NCI-H2107 treated with DMSO at 0.1 percent for 48 hours (cell line): ENCODE results near the gene GRIK2.
"Not testable (repeated sequence)": the region's sequence is repeated elsewhere in the genome, so short reads cannot be mapped to it uniquely, and the experiment has no call there.

ENCODE experiments used
- DNase-seq: peaks from one replicate; lab custom pipeline; 2025; ENCODE audit not compliant: unreplicated experiment; lab: John Stamatoyannopoulos, UW

The GRIK2 gene

GRCh38 chr6:101626269-101626668 is 232.8 kb downstream of the GRIK2 start:
- DNase-seq = peak; percentile 73

- DNase-seq = no peak
These were observed 237.4 kb downstream of the GRIK2 start for GRCh38 chr6:101630941-101631340.

- no peak for DNase-seq
These were observed 239.6 kb downstream of the GRIK2 start for GRCh38 chr6:101633081-101633480.

GRCh38 chr6:101638865-101639264 is 245.4 kb downstream of the GRIK2 start:
- DNase-seq = not testable (repeated sequence)

GRCh38 chr6:101640131-101640530 is 246.6 kb downstream of the GRIK2 start:
- DNase-seq = no peak

DNA sequence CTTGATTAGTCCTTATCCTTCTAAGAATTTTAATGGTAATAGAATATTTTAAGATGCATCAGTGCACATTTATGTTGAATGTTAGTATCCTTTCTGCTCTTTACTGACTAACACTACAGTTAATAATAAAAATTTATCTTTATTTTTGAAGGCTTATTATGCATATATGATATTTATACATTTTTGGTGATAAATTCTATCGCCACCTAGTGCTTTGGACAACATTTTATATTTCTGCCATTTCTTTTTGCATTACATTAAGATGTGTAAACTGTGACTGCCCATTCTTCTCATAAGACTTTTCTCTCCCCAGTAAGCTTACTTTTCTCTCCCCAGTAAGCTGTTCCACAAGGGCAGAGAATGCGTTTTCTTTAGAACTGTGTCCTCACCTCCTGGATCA is 252.3 kb downstream of the GRIK2 start:
- no peak for DNase-seq

GRCh38 chr6:101650402-101651100 is 257.0 kb downstream of the GRIK2 start:
- no peak for DNase-seq

DNA sequence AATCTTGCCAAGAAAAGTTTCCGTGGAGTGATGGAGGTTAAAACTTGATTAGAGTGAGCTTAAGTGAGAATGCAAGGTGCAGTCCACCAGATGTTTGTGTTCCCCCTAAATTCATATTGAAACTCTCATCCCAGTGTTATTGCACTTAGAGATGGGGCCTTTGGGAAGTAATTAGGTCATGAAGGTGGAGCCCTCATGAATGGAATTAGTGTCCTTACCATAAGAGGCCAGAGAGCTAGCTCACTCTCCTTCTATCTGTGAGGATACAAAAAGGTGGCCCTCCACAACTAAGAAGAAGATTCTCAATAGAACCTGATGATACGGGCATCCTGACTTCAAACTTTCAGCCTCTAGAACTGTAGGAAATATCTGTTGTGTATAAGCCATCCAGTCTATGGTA is 258.6 kb downstream of the GRIK2 start:
- no peak for DNase-seq

DNA sequence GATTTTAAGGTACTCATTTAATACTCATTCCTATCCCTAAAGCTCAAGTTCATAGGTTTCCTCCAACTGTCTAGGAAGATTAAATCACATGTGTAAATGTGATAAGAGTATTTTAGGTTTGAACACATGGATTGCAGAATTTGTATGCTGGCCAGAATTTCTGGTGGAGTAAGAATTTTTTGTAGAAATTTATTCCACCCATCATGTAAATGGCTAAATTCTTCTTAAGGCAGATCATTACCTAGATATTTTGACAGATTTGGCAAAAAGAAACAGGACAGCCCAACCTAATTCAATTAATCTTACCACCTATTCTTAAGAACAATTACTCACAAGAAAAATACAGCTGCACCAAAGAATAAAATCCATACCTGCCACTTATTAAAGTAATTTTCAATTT is 261.6 kb downstream of the GRIK2 start:
- no peak for DNase-seq

DNA sequence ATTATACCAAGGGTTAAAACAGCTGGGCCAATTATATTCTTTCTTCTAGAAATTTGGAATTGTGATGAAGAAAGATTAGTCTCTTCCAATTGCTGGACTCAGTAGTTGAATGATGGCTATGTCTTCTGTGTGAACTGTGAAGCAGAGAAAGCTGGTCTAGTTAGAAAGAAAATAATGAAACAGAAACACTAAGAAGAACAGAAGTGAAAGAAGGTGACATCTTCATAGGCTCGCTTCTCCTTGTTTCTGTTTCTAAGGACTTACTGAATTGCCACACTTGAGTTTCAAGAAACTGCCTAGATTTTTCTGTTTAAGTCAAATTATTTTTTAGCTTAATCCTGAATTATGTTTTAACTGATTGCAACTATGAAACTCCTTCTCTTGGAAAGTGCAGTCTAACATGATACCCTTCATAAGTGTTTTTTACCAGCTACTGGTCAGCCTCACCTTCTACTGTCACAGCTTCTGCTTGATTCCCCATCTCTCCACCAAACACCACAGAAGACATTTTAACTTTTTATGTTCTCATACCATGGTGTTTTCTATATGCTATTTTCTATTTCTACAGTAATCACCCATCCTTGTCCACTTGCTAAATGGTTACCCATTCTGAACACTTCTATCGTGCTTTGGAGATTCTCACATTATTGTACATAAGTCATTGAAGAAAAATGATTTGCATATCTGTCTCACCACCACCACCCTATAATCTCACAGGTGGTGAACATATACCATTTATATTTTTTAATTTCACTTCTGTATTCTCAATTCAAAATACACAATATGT is 268.8 kb downstream of the GRIK2 start:
- no peak for DNase-seq

DNA sequence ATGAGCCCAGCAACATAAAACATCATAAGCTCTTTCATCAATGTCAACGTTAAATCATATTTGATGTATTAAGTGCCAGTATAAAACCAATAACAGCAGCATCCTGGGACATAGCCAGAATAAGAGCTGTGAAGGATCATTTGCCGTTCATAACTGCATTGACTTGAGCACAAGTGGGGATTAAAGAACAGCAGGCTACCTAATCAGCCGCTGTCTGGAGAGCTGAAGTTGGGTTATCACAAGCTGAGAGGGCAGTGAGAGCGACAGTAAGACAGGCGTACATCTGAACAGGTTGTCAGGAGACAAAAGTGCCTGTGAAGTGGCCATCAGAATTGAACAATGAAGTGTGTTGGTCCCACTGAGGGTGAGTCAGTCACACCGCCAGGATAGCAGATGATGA is 269.6 kb downstream of the GRIK2 start:
- peak; percentile 91 for DNase-seq

DNA sequence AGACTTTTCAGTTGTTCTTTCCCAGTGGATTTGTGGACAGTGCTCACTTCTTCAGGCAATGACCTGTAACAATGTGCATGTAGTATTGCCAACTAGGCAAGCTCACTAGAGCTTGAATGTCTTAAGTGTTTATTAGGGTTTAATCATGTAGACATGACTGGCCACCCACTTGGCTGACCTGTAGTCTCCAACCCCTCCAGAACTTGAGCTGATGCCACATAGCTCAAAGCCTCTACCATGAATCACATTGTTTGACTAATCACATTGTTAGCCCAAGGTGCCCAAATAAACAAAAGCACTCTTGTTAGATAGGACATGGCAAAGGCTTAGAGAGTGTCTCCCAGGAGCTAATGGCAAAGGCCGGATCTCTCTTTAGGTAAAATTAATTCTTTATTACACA is 272.7 kb downstream of the GRIK2 start:
- DNase-seq = no peak

- DNase-seq = peak; percentile 75
These were observed 275.1 kb downstream of the GRIK2 start for GRCh38 chr6:101668496-101669030.

- DNase-seq = no peak
These were observed 282.7 kb downstream of the GRIK2 start for GRCh38 chr6:101676187-101676586.

GRCh38 chr6:101682937-101683336 is 289.4 kb downstream of the GRIK2 start:
- DNase-seq = no peak

DNA sequence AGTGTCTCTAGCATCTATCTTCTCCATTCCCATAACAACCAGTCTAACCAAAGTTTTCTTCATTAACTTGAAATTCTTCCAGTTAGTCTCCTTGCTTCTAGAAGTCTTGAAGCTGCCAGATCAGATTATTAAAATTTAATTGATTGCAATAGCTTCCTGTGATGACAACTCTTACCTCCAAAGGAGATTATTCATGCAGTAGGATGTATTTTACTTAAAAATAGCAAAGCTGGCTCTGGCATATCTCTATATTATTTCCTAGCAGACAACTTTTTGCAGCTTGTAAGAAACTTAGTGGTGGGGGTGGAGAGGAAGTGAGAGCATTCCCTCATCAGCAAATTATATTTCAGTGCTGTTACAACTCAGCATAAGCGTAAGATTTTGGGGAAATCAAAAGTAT is 290.4 kb downstream of the GRIK2 start:
- DNase-seq = no peak

- no peak for DNase-seq
These were observed 293.1 kb downstream of the GRIK2 start for GRCh38 chr6:101686653-101687052.

DNA sequence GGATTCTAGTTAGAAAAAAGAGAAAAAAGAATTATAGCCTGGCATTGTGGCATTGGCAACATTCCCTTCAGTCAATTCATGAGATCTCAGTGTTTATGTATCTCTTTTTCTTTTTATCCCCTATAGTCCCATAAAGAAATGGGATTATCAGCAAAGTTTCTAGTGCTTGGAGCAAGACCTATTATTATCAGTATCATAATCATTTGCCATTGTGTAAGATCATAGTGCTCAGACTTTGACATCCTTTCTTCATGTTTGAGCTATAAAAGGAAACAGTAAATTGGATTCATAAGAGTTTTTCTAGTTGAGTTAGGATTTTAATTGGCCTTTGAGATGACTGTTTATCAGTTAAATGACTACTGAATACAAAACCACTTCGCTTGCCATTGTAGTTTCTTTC is 295.6 kb downstream of the GRIK2 start:
- no peak for DNase-seq

DNA sequence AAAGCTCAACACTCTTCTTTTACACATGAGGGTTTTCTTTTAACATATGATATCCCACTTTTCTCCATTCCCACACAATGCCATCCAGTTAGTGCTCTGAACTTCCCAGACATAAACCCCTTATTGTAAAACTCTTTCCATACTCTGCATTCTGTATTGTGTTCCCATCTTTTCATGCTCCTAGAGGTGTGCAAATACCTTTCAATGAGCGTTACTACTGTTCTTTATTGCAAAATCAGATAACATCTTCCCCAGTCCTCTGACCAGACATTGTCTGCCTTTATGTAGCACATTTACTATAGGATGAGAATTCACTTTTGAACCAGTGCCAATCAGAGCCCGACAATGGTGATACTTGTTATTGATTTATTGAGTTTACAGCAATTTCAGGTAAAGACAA is 296.2 kb downstream of the GRIK2 start:
- DNase-seq = no peak

- no peak for DNase-seq
These were observed 307.1 kb downstream of the GRIK2 start for GRCh38 chr6:101700655-101701054.

DNA sequence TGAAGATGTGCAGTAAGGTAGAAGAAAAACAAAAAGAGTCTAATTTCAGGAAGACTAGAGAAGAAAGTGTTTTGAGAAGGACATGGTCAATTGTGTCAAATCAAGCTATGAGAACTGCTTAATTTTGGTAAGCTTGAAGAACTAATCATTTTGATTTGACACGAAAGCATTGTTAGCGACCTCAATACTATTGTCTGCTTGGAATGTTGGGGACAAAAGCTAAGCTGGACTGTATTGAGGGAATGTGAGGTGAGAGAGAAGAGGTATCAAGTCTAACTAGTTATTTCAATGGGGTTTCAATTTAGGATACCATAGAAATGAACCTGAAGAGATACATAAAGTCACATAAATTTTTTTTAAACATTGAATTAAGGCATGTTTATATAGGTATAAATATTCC is 309.8 kb downstream of the GRIK2 start:
- no peak for DNase-seq

DNA sequence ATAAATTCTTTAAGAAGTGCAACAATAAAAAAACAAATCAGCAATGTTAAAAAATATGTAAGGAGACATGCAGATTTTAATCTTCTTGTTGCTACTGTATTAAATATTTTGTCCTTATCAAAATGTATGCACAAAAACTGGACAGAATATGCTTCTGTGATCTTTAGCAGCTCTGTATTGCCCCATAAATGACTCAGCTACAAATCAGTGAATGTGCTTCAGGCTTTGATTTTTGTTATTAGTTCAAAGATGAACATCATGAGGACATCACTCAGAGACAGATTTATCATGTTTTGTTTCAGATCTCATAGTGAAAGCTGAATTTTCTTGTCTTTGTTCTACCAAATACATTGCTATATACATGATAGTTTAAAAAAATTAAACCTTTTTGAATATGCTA is 312.4 kb downstream of the GRIK2 start:
- no peak for DNase-seq
